HCT116 (cell line): ENCODE results near the gene PFKP.

Experiments used
- CEBPB ChIP-seq: IDR thresholded peaks from 2 replicates; pipeline ENCODE4 v1.6.1; 2012; ENCODE audit warnings: low read depth
- EGR1 ChIP-seq: IDR thresholded peaks from 2 replicates; pipeline ENCODE4 v1.6.1; 2012; ENCODE audit warnings: low read depth
- EZH2 ChIP-seq: fragments of 200-600 bp; sonication (generic); IDR thresholded peaks from 2 replicates; pipeline ENCODE4 v1.6.1; 2017; ENCODE audit warnings: antibody characterized with exemption, mixed run types
- POLR2A ChIP-seq: IDR thresholded peaks from 2 replicates; pipeline ENCODE4 v1.7.0; 2011; ENCODE audit warnings: borderline replicate concordance; ENCODE audit not compliant: insufficient read depth, insufficient read length; ENCODE audit errors: extremely low read depth
- POLR2AphosphoS5 ChIP-seq: IDR thresholded peaks from 2 replicates; pipeline ENCODE4 v1.6.1; 2011; ENCODE audit warnings: mild to moderate bottlenecking, low read depth, low read length, moderate library complexity
- SP1 ChIP-seq: IDR thresholded peaks from 2 replicates; pipeline ENCODE4 v1.6.1; 2012; ENCODE audit warnings: low read depth
- SRF ChIP-seq: IDR thresholded peaks from 2 replicates; pipeline ENCODE4 v1.6.1; 2012; ENCODE audit warnings: low read depth

DNA sequence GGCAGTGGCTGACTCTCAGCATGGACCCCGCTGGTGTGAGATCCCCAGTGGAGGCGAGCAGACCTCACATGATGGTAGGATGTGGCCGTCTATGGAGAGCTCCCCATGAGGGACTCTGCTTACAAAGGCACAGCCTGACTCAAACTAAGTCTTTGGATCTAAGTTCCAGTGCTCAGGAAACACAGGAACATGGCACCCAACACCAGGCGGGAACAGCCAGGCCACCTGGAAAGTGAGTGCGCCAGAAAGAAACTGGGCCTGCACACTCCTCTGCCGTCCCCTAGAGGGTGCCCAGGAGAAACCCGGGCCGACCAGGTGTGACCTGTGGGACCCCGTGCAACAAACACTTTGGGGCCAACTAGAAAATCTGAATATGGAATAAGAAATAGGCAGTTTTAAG, 95.2 kb downstream of the PFKP start:
- TF ChIP-seq POLR2AphosphoS5: no peak
- TF ChIP-seq EGR1: no peak
- TF ChIP-seq SRF: no peak
- TF ChIP-seq POLR2A: no peak
- no peak for TF ChIP-seq SP1
- TF ChIP-seq EZH2: no peak
- TF ChIP-seq CEBPB: no peak
